GM12892 (cell line): ENCODE results near the gene ONECUT2.

Source experiments
- POLR2A ChIP-seq: IDR thresholded peaks from 2 replicates; pipeline ENCODE4 v1.6.1; 2011; ENCODE audit warnings: low read depth, low read length, control low read depth
- POLR2AphosphoS5 ChIP-seq: IDR thresholded peaks from 2 replicates; pipeline ENCODE4 v1.6.1; 2011; ENCODE audit warnings: low read depth, low read length, control low read depth

- TF ChIP-seq POLR2A (no peak), POLR2AphosphoS5 (no peak)
These were observed 83.4 kb downstream of the ONECUT2 start for GRCh38 chr18:57518533-57518932.
